A549 (cell line): ENCODE results near the gene PRKAR2B. TPM values are rescaled to one million over a fixed set of nuclear protein-coding genes. Genes with fewer than 3 reads are reported as not detected.

ENCODE experiments used
- ATAC-seq, 2 experiments: fragments of 200-7000 bp in 1 of 2; fragments of >200 bp in 1 of 2; cut with Nextera tagmentation in 1 of 2; cut with Tn5 transposase in 1 of 2; 3 replicates each; pipeline versions ENCODE4 v1.8.0 to v1.9.1; 2018 to 2020; ENCODE audit warnings: mild to moderate bottlenecking in 1 of 2, moderate library complexity in 1 of 2
- CTCF ChIA-PET: fragments of 300-600 bp; sonication (Branson Sonifier 250); formaldehyde crosslinking; extraction: SDS; loops from one replicate; lab custom pipeline; 2021; ENCODE audit warnings: antibody characterized with exemption, inconsistent platforms; lab: Yijun Ruan, JAX
- POLR2A ChIA-PET: fragments of 350-600 bp; formaldehyde crosslinking; extraction: SDS; loops from one replicate; lab custom pipeline; 2021; ENCODE audit warnings: antibody characterized with exemption, inconsistent platforms; lab: Yijun Ruan, JAX
- DNase-seq, 2 experiments: peaks; one replicate each; pipeline versions ENCODE4 v3.0.0 to v3.0.0-alpha.2; 2011 to 2016; ENCODE audit warnings: low read depth in 1 of 2, low spot score in 1 of 2
- FAIRE-seq: peaks from 2 replicates; lab custom pipeline; 2011; peaks lifted over from hg19 to GRCh38; lab: Jason Lieb, UNC
- H3K27ac ChIP-seq, 2 experiments: fragments of >200 bp; sonication (Bioruptor Twin); formaldehyde crosslinking; 3 replicates each; pipeline ENCODE4 v1.5.1; 2016 to 2017
- H3K4me1 ChIP-seq: fragments of >200 bp; sonication (Bioruptor Twin); formaldehyde crosslinking; 3 replicates; pipeline ENCODE4 v1.6.1; 2016
- H3K4me2 ChIP-seq: fragments of >200 bp; sonication (Bioruptor Twin); formaldehyde crosslinking; 3 replicates; pipeline ENCODE4 v1.6.1; 2016
- H3K4me3 ChIP-seq: fragments of >200 bp; sonication (Bioruptor Twin); formaldehyde crosslinking; 3 replicates; pipeline ENCODE4 v1.5.1; 2016
- H3K9me3 ChIP-seq: fragments of >200 bp; sonication (Bioruptor Twin); formaldehyde crosslinking; 3 replicates; pipeline ENCODE4 v1.6.1; 2016
- BHLHE40 ChIP-seq: IDR thresholded peaks from 2 replicates; pipeline ENCODE4 v1.6.1; 2012; ENCODE audit warnings: low read depth, low read length, inconsistent platforms
- CBX8 ChIP-seq: fragments of 200-600 bp; sonication (generic); IDR thresholded peaks from 2 replicates; pipeline ENCODE4 v1.6.1; 2016
- CEBPB ChIP-seq, 2 experiments: fragments of >200 bp in 1 of 2; sonication (Bioruptor Twin) in 1 of 2; formaldehyde crosslinking in 1 of 2; IDR thresholded peaks; 2 replicates each; pipeline ENCODE4 v1.6.1; 2012 to 2016
- EHF ChIP-seq: fragments of 250-450 bp; sonication (Bioruptor Pico); IDR thresholded peaks from 2 replicates; pipeline ENCODE4 v1.5.0; 2020; ENCODE audit warnings: mild to moderate bottlenecking
- FOSB ChIP-seq: fragments of 250-450 bp; sonication (Bioruptor Pico); IDR thresholded peaks from 2 replicates; pipeline ENCODE4 v1.5.0; 2020; ENCODE audit warnings: mild to moderate bottlenecking, moderate library complexity
- FOXS1 ChIP-seq: fragments of 250-450 bp; sonication (Bioruptor Pico); IDR thresholded peaks from 2 replicates; pipeline ENCODE4 v1.5.0; 2020; ENCODE audit warnings: mild to moderate bottlenecking, moderate library complexity
- HDAC2 ChIP-seq: fragments of 200-600 bp; sonication (generic); IDR thresholded peaks from 2 replicates; pipeline ENCODE4 v1.6.1; 2016
- HEYL ChIP-seq: fragments of 250-450 bp; sonication (Bioruptor Pico); IDR thresholded peaks from 2 replicates; pipeline ENCODE4 v1.8.0; 2021; ENCODE audit warnings: mild to moderate bottlenecking, moderate library complexity
- HMGXB4 ChIP-seq: fragments of 250-450 bp; sonication (Bioruptor Pico); IDR thresholded peaks from 2 replicates; pipeline ENCODE4 v1.5.0; 2021; ENCODE audit warnings: mild to moderate bottlenecking, moderate library complexity, borderline replicate concordance
- JUNB ChIP-seq: fragments of >200 bp; sonication (Bioruptor Twin); formaldehyde crosslinking; IDR thresholded peaks from 2 replicates; pipeline ENCODE4 v1.6.1; 2016
- MAFK ChIP-seq: fragments of 450-650 bp; IDR thresholded peaks from 2 replicates; pipeline ENCODE4 v1.6.1; 2014; ENCODE audit not compliant: partially characterized antibody
- NFE2L2 ChIP-seq: fragments of 150-350 bp; conservative IDR thresholded peaks from 2 replicates; pipeline ENCODE4 v1.6.1; 2014; ENCODE audit warnings: low read length
- PHF8 ChIP-seq: fragments of 200-600 bp; sonication (generic); IDR thresholded peaks from 2 replicates; pipeline ENCODE4 v1.6.1; 2016; ENCODE audit warnings: low read depth, mild to moderate bottlenecking, antibody characterized with exemption, moderate library complexity, borderline replicate concordance
- RNF2 ChIP-seq: fragments of 200-600 bp; sonication (generic); IDR thresholded peaks from 2 replicates; pipeline ENCODE4 v1.6.1; 2016; ENCODE audit warnings: low read depth, mild to moderate bottlenecking, antibody characterized with exemption, moderate library complexity, borderline replicate concordance
- USF2 ChIP-seq: fragments of 450-650 bp; IDR thresholded peaks from 2 replicates; pipeline ENCODE4 v1.6.1; 2014; ENCODE audit warnings: antibody characterized with exemption
- WGBS: methylation state at CpG from one replicate; pipeline ENCODE4 v1.1.6; 2017; ENCODE audit errors: missing lambda C conversion rate; 5-methylcytosine and 5-hydroxymethylcytosine counted together
- polyA plus RNA-seq, 4 experiments: library from polyadenylated mRNA; depleted of rRNA in 3 of 4; stranded (reverse); fragments of >200 nt; fragmentation: RNase III in 1 of 4; extraction: RNeasy Plus Mini Kit Qiagen cat#74134 plus additional on column Dnase treatment in 1 of 4; gene quantifications; 2 replicates in 3 of 4; 3 replicates in 1 of 4; pipeline ENCODE4 v1.2.3, GENCODE V29; 2011 to 2017

Gene PRKAR2B
- polyA plus RNA-seq, 2 of the 4 experiments (the other 2 are of a cell fraction) = 3.6 to 4.4 TPM

- POLR2A ChIA-PET = no interaction called here
- DNase-seq = no peak
- Histone ChIP-seq H3K4me2 (no peak overlapping the region), H3K4me1 (no peaks in the 10 kb centered on the region), H3K9me3 (no peaks in the 10 kb centered on the region), H3K4me3 (no peak overlapping the region), H3K27ac (no peak overlapping the region)
- WGBS = 67% methylated on average over 5 of the region's 5 CpGs
- FAIRE-seq = no peak
- CTCF ChIA-PET = no interaction called here
- TF ChIP-seq MAFK = peak; percentile 49
- TF ChIP-seq NFE2L2 = peak; percentile 52; the same call in 1 of the 2 replicates
- TF ChIP-seq JUNB = no peak
- TF ChIP-seq USF2 = no peak
- TF ChIP-seq PHF8 = no peak
- ATAC-seq = no peak
These were observed 46.8 kb upstream of the PRKAR2B start for GRCh38 chr7:106997487-106998271.

- Histone ChIP-seq H3K4me2 (no peak overlapping the region), H3K4me1 (no peaks in the 10 kb centered on the region), H3K9me3 (no peaks in the 10 kb centered on the region), H3K27ac (no peak overlapping the region), H3K4me3 (no peak overlapping the region)
- TF ChIP-seq RNF2 (no peak), CEBPB (IDR thresholded peaks at IDR 0.05) (peak; percentile 37 to 51; a peak in 2 of 4 replicates), HEYL (CRISPR knock-in tag) (no peak)
- 59% methylated on average over 2 of the region's 2 CpGs for WGBS
- ChIA-PET CTCF (no interaction called here), POLR2A (no interaction called here)
- ATAC-seq = no peak
- FAIRE-seq = no peak
- no peak for DNase-seq
These were observed 45.5 kb upstream of the PRKAR2B start for GRCh38 chr7:106999023-106999422.

GRCh38 chr7:107001490-107001889, 43.0 kb upstream of the PRKAR2B start:
- TF ChIP-seq HMGXB4 (CRISPR knock-in tag) = no peak
- no peak for TF ChIP-seq RNF2
- no peak for TF ChIP-seq BHLHE40
- TF ChIP-seq CBX8 = no peak
- no peak for TF ChIP-seq EHF (CRISPR knock-in tag)
- TF ChIP-seq MAFK = no peak
- TF ChIP-seq HDAC2 = no peak
- TF ChIP-seq FOXS1 = no peak
- ChIA-PET POLR2A (no interaction called here), CTCF (no interaction called here)
- Histone ChIP-seq H3K4me1 (no peaks in the 10 kb centered on the region), H3K27ac (no peak overlapping the region), H3K4me3 (no peak overlapping the region), H3K4me2 (no peak overlapping the region), H3K9me3 (no peaks in the 10 kb centered on the region)
- no peak for DNase-seq
- no peak for ATAC-seq
- WGBS = 57% methylated on average over 2 of the region's 2 CpGs
- no peak for FAIRE-seq

GRCh38 chr7:107002126-107002525, 42.4 kb upstream of the PRKAR2B start:
- TF ChIP-seq CBX8 = no peak
- TF ChIP-seq FOSB (CRISPR knock-in tag) = no peak
- H3K4me3 ChIP-seq = no peak overlapping the region
- H3K4me1 ChIP-seq = no peaks in the 10 kb centered on the region
- POLR2A ChIA-PET = no interaction called here
- H3K27ac ChIP-seq = no peak overlapping the region
- CTCF ChIA-PET = no interaction called here
- H3K9me3 ChIP-seq = no peaks in the 10 kb centered on the region
- ATAC-seq (no peak), DNase-seq (no peak), FAIRE-seq (no peak)
- 72% methylated on average over 4 of the region's 4 CpGs for WGBS
- no peak overlapping the region for H3K4me2 ChIP-seq
